ENCODE data around the gene SZT2.

GRCh38 chr1:43396059-43396458, 6.4 kb downstream of the SZT2 start:
- TF ChIP-seq, protein P1, sequence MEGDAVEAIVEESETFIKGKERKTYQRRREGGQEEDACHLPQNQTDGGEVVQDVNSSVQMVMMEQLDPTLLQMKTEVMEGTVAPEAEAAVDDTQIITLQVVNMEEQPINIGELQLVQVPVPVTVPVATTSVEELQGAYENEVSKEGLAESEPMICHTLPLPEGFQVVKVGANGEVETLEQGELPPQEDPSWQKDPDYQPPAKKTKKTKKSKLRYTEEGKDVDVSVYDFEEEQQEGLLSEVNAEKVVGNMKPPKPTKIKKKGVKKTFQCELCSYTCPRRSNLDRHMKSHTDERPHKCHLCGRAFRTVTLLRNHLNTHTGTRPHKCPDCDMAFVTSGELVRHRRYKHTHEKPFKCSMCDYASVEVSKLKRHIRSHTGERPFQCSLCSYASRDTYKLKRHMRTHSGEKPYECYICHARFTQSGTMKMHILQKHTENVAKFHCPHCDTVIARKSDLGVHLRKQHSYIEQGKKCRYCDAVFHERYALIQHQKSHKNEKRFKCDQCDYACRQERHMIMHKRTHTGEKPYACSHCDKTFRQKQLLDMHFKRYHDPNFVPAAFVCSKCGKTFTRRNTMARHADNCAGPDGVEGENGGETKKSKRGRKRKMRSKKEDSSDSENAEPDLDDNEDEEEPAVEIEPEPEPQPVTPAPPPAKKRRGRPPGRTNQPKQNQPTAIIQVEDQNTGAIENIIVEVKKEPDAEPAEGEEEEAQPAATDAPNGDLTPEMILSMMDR (IDR thresholded peaks at IDR 0.05): no peak
- no peak for TF ChIP-seq POLR2A (IDR thresholded peaks at IDR 0.05)
